GM20431 (cell line): ENCODE measurements around the gene CXCL10.
"Not testable (repeated sequence)": the region's sequence is repeated elsewhere in the genome, so short reads cannot be mapped to it uniquely, and the experiment has no call there.

Experiments used
- in situ Hi-C: fragments of 300-500 bp; cut with MseI, MboI; formaldehyde crosslinking; loops from one replicate; pipeline ENCODE4 v1.15.0; 2020; ENCODE audit warnings: low sequenced_read_pairs; ENCODE audit not compliant: unreplicated experiment

CXCL10 gene

DNA sequence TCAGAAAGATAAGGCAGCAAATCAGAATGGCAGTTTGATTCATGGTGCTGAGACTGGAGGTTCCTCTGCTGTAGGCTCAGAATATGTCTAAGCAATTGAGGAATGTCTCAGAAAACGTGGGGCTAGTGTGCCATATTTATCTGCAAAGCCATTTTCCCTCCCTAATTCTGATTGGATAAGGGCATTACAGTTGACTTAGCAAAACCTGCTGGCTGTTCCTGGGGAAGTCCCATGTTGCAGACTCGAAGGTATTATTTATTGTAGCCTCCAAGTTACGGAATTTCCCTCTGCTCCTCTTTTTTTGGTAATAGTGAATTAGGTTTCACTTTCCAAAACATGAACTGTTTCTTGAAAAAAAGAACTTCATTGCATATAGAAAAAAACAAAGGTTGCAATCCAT, at the start of gene CXCL10:
Gene CXCL10, minus strand, starts transcription at position 109 of the 400 bp plus-strand sequence. Its CDS starts 66 bp downstream, at position 43.
- in situ Hi-C loops, result no loop called here

DNA sequence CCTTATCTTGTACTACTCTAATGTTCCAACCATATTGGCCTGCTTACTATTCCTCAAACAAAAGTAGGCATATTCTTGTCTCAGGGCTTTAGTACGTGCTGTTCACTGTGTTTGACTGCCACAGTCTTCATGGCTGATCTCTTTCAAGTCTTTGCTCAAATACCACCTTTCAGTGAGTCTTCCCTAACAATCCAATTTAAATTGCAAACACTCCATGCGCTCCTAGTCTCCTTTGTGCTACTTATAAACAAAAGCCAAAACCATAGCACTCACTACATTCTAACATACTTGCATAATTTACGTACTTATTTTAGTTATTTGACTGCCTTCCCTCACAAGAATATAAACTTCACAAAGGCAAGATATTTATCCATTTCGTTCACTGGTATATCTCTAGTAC, 49.5 kb upstream of the CXCL10 start:
- in situ Hi-C loops, result no loop called here

DNA sequence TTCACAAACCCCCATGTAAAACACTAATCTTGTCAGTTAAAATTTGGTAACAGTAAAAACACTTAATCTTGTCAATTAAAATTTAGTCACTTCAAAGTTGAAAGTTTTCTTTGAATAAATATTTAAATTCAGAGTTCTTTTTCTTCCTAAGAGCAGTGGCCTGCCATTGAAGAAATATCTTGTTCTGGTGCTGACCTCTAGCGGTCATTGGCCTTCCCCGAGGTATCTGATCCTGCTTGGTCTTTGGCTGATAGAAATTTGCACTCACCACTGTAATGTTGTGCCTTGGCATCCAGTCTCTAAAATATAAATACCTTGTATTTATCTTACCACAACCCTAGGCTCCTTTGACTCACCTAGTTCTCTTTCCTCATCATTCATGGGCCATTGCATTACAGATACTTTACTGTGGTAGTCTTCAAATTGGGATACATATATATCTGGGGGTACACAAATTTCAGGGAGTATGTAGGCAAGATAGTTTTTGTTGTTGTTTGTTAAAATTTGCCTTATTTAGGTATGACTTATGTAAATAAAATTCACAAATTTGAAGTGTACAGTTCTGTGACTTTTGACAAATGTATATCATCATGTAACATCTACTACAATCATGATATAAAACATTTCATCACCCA, 44.5 kb upstream of the CXCL10 start:
- in situ Hi-C loops, result no loop called here

GRCh38 chr4:76066546-76066945, 43.2 kb upstream of the CXCL10 start:
- in situ Hi-C loops, result no loop called here

GRCh38 chr4:76061982-76062381, 38.7 kb upstream of the CXCL10 start:
- in situ Hi-C loops, result loop anchor here (5.0 kb wide), 1 partner anchor 60 kb away; no protein-coding TSS in a partner anchor

DNA sequence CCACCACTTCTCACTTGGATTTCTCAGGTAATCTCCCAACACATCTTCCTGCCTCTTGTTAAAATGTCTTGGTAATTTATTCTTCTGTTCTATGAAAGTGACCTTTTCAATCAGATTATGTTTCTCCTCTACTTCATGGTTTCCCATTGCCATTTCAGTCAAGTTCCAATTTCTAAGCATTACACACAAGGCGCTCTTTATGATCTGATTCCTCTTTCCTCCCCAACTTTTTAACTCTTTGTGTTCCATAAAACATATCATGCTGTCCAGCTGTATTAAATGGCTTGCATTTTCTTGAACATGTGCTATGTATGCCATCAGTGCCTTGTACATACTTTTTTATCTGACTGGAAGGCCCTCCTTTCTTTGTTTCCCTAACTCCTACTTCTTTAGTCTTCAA, 38.1 kb upstream of the CXCL10 start:
- in situ Hi-C loops, result loop anchor here (5.0 kb wide), 1 partner anchor 59 kb away; no protein-coding TSS in a partner anchor

GRCh38 chr4:76060506-76060905, 37.2 kb upstream of the CXCL10 start:
- in situ Hi-C loops, result loop anchor here (5.0 kb wide), 1 partner anchor 58 kb away; no protein-coding TSS in a partner anchor

- in situ Hi-C loops, result loop anchor here (5.0 kb wide), 1 partner anchor 57 kb away; no protein-coding TSS in a partner anchor
Measured at GRCh38 chr4:76059750-76060149, 36.5 kb upstream of the CXCL10 start.

DNA sequence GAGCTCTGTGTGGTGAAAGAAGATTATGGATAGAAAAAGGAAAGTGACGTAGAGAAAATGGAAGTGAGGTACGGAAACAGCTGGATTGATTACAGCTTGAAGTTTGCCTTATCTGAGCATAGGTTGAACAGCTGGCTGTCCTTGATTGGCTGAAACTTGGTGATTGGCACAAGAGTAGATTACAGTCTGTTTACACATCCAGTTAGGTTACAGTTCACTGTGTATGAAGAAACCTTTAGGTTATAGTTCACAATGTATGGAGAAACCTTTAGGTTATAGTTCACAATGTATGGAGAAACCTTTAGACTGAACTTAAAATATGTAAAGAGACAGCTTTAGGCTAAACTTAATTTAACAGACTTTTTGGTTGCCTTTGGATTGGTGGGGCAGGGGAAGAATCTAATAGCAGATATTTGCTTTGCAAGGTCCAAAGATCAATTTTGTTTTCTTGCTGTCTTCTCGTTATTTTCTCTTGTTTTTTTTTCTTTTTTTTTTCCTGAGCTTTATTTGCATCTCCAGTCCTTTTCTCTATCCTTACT, 35.7 kb upstream of the CXCL10 start:
- in situ Hi-C loops, result no loop called here

DNA sequence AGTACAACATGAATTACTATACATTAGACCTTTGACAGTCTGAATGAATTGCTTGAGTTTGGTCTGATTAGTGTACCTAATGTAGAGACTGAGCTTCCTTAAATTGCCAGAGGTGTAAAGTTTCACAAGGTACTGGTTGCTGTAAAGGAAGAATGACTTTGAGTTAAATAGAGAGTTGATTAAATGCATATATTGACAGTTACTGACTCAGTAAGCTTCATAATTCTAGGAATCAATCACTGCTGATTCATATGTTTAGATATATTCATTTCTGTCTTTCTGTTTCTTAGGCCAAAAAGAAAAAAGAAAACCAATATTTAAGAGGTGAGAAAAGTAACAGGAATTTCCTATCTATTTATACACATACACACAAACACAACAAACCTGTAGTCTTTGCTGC, 35.0 kb upstream of the CXCL10 start:
- in situ Hi-C loops, result no loop called here

- in situ Hi-C loops, result no loop called here
Measured at GRCh38 chr4:76055421-76055820, 32.1 kb upstream of the CXCL10 start.

DNA sequence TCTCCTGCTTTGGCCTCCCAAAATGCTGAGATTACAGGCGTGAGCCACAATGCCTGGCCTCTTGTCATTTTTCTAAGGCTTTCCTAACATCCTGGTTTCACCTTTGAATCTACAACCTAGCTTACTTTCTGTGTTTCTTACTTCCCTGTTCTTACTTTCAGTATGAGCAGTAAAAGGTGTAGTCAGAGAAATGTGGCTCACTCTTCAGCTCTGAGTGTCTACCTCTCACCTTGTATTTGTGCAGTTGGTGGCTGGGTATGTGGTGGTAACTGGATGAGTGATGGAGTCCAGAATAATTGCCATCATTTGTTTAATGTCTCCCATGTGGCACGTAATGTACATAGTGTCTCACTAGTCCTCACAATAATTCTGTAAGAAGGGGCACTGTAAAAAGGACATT, 31.7 kb upstream of the CXCL10 start:
- in situ Hi-C loops, result no loop called here

DNA sequence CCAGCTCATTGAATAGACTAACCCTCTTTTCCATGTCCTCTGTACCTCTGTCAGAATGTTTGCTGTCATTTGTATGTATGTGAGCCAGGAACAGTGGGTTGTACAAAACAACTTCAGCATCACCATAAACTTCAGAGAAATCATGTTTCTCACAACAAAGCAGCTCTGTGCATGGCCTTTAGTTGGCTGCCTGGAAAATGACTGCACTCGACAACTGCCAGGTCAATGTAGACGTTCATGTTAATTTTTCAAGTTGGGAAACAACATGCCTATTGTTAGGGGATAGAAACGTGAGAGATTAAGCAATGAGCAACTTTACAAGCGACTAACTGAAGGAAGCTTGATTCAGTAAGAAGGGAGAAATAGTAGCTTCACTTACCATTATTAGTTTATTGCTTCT, 30.4 kb upstream of the CXCL10 start:
- in situ Hi-C loops, result no loop called here

DNA sequence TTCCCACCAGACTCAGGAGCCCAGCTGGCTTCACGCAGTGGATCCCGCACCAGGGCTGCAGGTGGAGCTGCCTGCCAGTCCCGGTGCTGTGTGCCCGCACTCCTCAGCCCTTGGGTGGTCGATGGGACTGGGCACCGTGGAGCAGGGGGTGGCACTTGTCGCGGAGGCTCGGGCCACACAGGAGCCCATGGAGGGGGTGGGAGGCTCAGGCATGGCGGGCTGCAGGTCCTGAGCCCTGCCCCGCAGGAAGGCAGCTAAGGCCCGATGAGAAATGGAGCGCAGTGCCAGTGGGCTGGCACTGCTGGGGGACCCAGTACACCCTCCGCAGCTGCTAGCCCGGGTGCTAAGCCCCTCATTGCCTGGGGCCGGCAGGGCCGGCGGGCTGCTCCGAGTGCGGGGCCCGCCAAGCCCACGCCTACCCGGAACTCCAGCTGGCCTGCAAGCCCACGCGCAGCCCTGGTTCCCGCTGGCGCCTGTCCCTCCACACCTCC, 27.3 kb upstream of the CXCL10 start:
- in situ Hi-C loops, result not testable (repeated sequence)

- in situ Hi-C loops, result not testable (repeated sequence)
Measured at GRCh38 chr4:76049860-76050416, 26.6 kb upstream of the CXCL10 start.

- in situ Hi-C loops, result not testable (repeated sequence)
Measured at GRCh38 chr4:76044686-76045085, 21.4 kb upstream of the CXCL10 start.

- in situ Hi-C loops, result not testable (repeated sequence)
Measured at GRCh38 chr4:76043306-76043705, 20.0 kb upstream of the CXCL10 start.

GRCh38 chr4:76042241-76042998, 19.1 kb upstream of the CXCL10 start:
- in situ Hi-C loops, result not testable (repeated sequence)

GRCh38 chr4:76036855-76037254, 13.6 kb upstream of the CXCL10 start:
- in situ Hi-C loops, result no loop called here

- in situ Hi-C loops, result no loop called here
Measured at GRCh38 chr4:76035799-76036380, 12.6 kb upstream of the CXCL10 start, which contains the start of gene CXCL11. CXCL11 (minus strand) TSS chr4:76036070; CDS start chr4:76035987, 83 bp downstream.
